Hepatocyte (in vitro differentiated cells): ENCODE data around the gene GPBAR1. TPM values are rescaled to one million over a fixed set of nuclear protein-coding genes. Genes with fewer than 3 reads are reported as not detected.

Source experiments
- DNase-seq: peaks from one replicate; pipeline ENCODE4 v3.0.0-alpha.2; 2016; ENCODE audit warnings: low spot score
- H2AFZ ChIP-seq: fragments of 200-600 bp; sonication (generic); 2 replicates; pipeline ENCODE4 v1.6.0; 2016; ENCODE audit warnings: antibody characterized with exemption, mild to moderate bottlenecking
- H3K27ac ChIP-seq: fragments of 200-600 bp; sonication (generic); 2 replicates; pipeline ENCODE4 v1.5.1; 2016; ENCODE audit warnings: mild to moderate bottlenecking
- H3K27me3 ChIP-seq: fragments of 200-600 bp; sonication (generic); 2 replicates; pipeline ENCODE4 v1.6.1; 2016
- H3K36me3 ChIP-seq: fragments of 200-600 bp; sonication (generic); replicated peaks from 2 replicates; pipeline ENCODE4 v1.5.1; 2016; ENCODE audit warnings: low read depth; ENCODE audit not compliant: insufficient read depth
- H3K4me1 ChIP-seq: fragments of 200-600 bp; sonication (generic); 2 replicates; pipeline ENCODE4 v1.5.1; 2016; ENCODE audit warnings: mild to moderate bottlenecking, moderate library complexity; ENCODE audit not compliant: insufficient read depth
- H3K4me2 ChIP-seq: fragments of 200-600 bp; sonication (generic); 2 replicates; pipeline ENCODE4 v1.6.0; 2016
- H3K4me3 ChIP-seq: fragments of 200-600 bp; sonication (generic); 2 replicates; pipeline ENCODE4 v1.5.1; 2016; ENCODE audit warnings: mild to moderate bottlenecking
- H3K79me2 ChIP-seq: fragments of 200-600 bp; sonication (generic); 2 replicates; pipeline ENCODE4 v1.6.0; 2017; ENCODE audit warnings: mild to moderate bottlenecking
- H3K9me2 ChIP-seq: fragments of 200-600 bp; sonication (generic); replicated peaks from 2 replicates; pipeline ENCODE4 v1.6.0; 2017; ENCODE audit warnings: mild to moderate bottlenecking; ENCODE audit not compliant: insufficient read depth
- H3K9me3 ChIP-seq: fragments of 200-600 bp; sonication (generic); 2 replicates; pipeline ENCODE4 v1.5.1; 2016; ENCODE audit warnings: low read depth, mild to moderate bottlenecking
- H4K20me1 ChIP-seq: fragments of 200-600 bp; sonication (generic); 2 replicates; pipeline ENCODE4 v1.6.0; 2016; ENCODE audit warnings: mild to moderate bottlenecking; ENCODE audit not compliant: insufficient read depth, poor library complexity, severe bottlenecking
- CTCF ChIP-seq: fragments of 200-600 bp; sonication (generic); IDR thresholded peaks from 2 replicates; pipeline ENCODE4 v1.5.1; 2016; ENCODE audit warnings: antibody characterized with exemption, mild to moderate bottlenecking; ENCODE audit not compliant: poor library complexity
- EZH2 ChIP-seq: fragments of 200-600 bp; sonication (generic); IDR thresholded peaks from 2 replicates; pipeline ENCODE4 v1.6.1; 2016; ENCODE audit warnings: antibody characterized with exemption, mild to moderate bottlenecking, borderline replicate concordance
- EZH2phosphoT487 ChIP-seq: fragments of 200-600 bp; sonication (generic); IDR thresholded peaks from one replicate; pipeline ENCODE4 v1.6.1; 2018; ENCODE audit warnings: antibody characterized with exemption, mild to moderate bottlenecking, low read depth, moderate library complexity; ENCODE audit not compliant: unreplicated experiment, severe bottlenecking
- WGBS: methylation state at CpG from one replicate; pipeline ENCODE4 v1.1.6; 2016; ENCODE audit warnings: low lambda C conversion rate; ENCODE audit errors: missing lambda C conversion rate; 5-methylcytosine and 5-hydroxymethylcytosine counted together
- polyA plus RNA-seq: library from polyadenylated mRNA; unstranded; fragments of >200 nt; fragmentation: Nextera tagmentation; extraction: Ambion mirVana; gene quantifications from 2 replicates; pipeline ENCODE4 v1.2.1, GENCODE V29; 2016
- total RNA-seq: library from RNA; depleted of rRNA; stranded (reverse); fragments of >200 nt; gene quantifications from 2 replicates; pipeline ENCODE4 v1.2.3, GENCODE V29; 2014

The GPBAR1 gene
- total and polyA plus RNA-seq, 2 experiments from 2014 or later: 6.1 to 23.4 TPM

GRCh38 chr2:218286570-218287459 is 26.0 kb downstream of the GPBAR1 start:
- Histone ChIP-seq H3K9me3 (no peaks in the 10 kb centered on the region), H4K20me1 (peaks cover 38% of the 10 kb centered on the region), H3K4me2 (peak overlapping the region; percentile 82), H2AFZ (no peak overlapping the region), H3K4me3 (peak overlapping the region; percentile 12), H3K9me2 (no peaks in the 10 kb centered on the region), H3K79me2 (peaks cover 89% of the 10 kb centered on the region), H3K4me1 (peaks cover 77% of the 10 kb centered on the region), H3K27me3 (no peaks in the 10 kb centered on the region), H3K27ac (peak overlapping the region; percentile 93), H3K36me3 (no peaks in the 10 kb centered on the region)
- WGBS: 11% methylated on average over 11 of the region's 11 CpGs
- TF ChIP-seq EZH2: no peak
- no peak for TF ChIP-seq CTCF
- no peak for TF ChIP-seq EZH2phosphoT487
- DNase-seq: peak; percentile 97

GRCh38 chr2:218289639-218290315 is 29.0 kb downstream of the GPBAR1 start:
- Histone ChIP-seq H3K9me3 (no peaks in the 10 kb centered on the region), H3K4me1 (peaks cover 72% of the 10 kb centered on the region), H3K27ac (peak overlapping the region; percentile 93), H4K20me1 (peaks cover 11% of the 10 kb centered on the region), H3K9me2 (no peaks in the 10 kb centered on the region), H2AFZ (no peak overlapping the region), H3K4me2 (peak overlapping the region; percentile 82), H3K36me3 (no peaks in the 10 kb centered on the region), H3K4me3 (peak overlapping the region; percentile 28), H3K79me2 (peaks cover 68% of the 10 kb centered on the region), H3K27me3 (no peaks in the 10 kb centered on the region)
- TF ChIP-seq EZH2: no peak
- TF ChIP-seq CTCF: no peak
- no peak for TF ChIP-seq EZH2phosphoT487
- peak; percentile 78 for DNase-seq
- WGBS: 41% methylated on average over 6 of the region's 6 CpGs

GRCh38 chr2:218290316-218291261 is 29.8 kb downstream of the GPBAR1 start:
- peak overlapping the region; percentile 70 for H3K4me3 ChIP-seq
- TF ChIP-seq CTCF (no peak), EZH2phosphoT487 (no peak), EZH2 (no peak)
- no peak for DNase-seq
- peak overlapping the region; percentile 82 for H3K4me2 ChIP-seq
- H3K9me3 ChIP-seq: no peaks in the 10 kb centered on the region
- peaks cover 60% of the 10 kb centered on the region for H3K79me2 ChIP-seq
- peaks cover 71% of the 10 kb centered on the region for H3K4me1 ChIP-seq
- H3K27me3 ChIP-seq: no peaks in the 10 kb centered on the region
- H3K27ac ChIP-seq: peak overlapping the region; percentile 93
- 60% methylated on average over 12 of the region's 12 CpGs for WGBS
- no peaks in the 10 kb centered on the region for H3K9me2 ChIP-seq
- H2AFZ ChIP-seq: no peak overlapping the region
- no peaks in the 10 kb centered on the region for H3K36me3 ChIP-seq
- H4K20me1 ChIP-seq: peaks cover 5% of the 10 kb centered on the region
